GM12874 (cell line): Measurements from ENCODE around the gene FAM181A.

ENCODE experiments used
- CTCF ChIP-seq: IDR thresholded peaks from 2 replicates; pipeline ENCODE4 v1.5.1; 2011; ENCODE audit warnings: low read depth, mild to moderate bottlenecking, control low read depth, low read length, moderate library complexity; ENCODE audit not compliant: insufficient read depth

FAM181A gene

GRCh38 chr14:93932642-93933041 lies 5.5 kb downstream of the FAM181A start:
- TF ChIP-seq CTCF, result no peak

DNA sequence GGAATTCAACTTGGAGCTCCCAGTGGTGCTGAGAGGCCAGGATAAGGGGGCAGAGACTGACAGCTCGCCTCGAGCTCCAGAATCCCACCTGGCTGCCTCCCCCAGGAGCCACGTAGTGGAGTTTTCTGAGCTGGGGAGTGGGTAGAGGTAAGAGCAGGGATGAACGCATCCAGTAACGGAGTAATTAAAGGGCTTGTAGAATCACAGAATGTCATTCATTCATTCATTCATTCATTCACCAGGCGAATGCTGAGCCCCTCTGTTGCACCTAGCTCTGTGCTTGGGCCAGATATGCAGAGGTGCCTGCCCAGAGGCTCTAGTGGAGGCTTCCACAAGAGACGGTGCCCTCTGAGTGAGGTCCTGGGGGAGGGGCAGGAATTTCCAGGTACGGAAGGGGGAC lies 8.1 kb downstream of the FAM181A start:
- TF ChIP-seq CTCF, result no peak

- peak; percentile 73 for TF ChIP-seq CTCF
Measured at GRCh38 chr14:93936245-93936644, 9.1 kb downstream of the FAM181A start.

DNA sequence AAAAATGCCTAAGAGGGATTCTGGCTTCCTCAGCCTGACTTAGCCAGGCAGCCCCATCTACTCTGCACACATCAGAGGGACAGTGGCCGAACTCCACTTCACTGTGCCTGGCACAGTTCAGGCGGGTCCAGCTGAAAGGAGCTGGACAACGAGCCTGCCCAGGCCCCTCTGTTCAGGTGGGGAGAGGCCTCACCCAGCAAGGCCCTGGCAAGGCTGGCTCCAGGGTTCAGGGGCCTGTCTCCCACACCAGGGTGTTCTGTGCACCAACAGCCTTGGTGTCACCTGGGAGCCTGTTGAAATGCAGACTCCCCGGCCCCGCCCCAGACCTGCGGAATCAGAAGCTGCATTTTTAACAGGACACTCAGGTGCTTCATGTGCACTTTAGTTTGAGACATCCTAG lies 9.8 kb downstream of the FAM181A start:
- no peak for TF ChIP-seq CTCF

GRCh38 chr14:93937519-93937918 lies 10.4 kb downstream of the FAM181A start:
- TF ChIP-seq CTCF, result no peak

GRCh38 chr14:93938751-93939303 lies 11.7 kb downstream of the FAM181A start:
- TF ChIP-seq CTCF, result no peak

DNA sequence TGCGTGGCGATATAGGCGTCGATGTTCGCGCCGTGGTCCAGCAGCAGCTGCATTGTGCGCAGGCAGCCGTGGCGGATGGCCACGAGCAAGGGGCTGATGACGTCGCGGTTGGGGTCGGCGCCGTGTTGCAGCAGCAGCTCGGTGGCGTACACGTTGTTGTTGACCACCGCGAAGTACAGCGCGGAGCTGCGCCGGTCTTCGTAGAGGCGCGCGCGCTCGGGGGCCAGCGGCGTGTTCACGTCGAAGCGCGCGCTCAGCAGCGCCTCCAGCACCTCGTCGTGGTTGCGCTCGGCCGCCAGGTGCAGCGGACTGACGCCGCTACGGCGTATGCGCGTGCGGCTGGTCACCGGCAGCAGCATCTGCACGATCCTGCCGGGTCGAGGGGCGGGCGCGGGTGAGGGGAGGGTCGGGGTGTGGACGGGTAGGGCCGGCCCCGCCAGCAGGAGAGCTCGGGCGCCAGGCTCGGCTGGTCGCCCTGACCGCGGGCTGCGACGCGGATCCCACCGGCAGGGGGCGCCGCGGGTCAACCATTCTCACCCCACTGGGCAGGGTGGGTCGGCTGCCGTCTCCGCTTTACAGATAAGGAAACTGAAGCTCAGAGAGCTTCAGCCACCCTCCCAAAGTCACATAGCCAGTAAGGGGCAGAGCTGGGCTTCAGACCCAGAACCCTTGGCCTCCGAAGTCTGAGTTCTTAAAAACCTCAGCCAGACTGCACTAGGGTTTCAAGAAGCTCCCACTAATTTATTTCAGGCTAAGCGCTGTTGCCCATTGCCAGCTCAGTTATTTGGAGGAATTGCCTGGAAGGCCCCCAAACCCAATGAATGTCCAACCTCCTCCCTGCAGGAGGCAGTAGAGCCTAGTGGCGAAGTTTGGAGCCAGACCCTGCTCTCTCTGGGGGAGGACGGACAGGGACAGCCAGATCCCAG lies 12.4 kb downstream of the FAM181A start:
- peak; percentile 90 for TF ChIP-seq CTCF
